Activated CD4-positive, alpha-beta memory T cell treated with anti-CD3 and anti-CD28 coated beads, Interleukin-2, amount 10 ng/mL, durations not matched to agents 7 days and 5 days (primary cell): ENCODE data around the gene HPS4. TPM values are rescaled to one million over a fixed set of nuclear protein-coding genes. Genes with fewer than 3 reads are reported as not detected.
"Not testable (repeated sequence)": the region's sequence is repeated elsewhere in the genome, so short reads cannot be mapped to it uniquely, and the experiment has no call there.

ENCODE experiments used
- CTCF ChIA-PET: fragments of 350-600 bp; sonication (Branson Sonifier 250); formaldehyde crosslinking; loops from one replicate; lab custom pipeline; 2021; ENCODE audit warnings: antibody characterized with exemption, inconsistent platforms; lab: Charles Lee
- POLR2A ChIA-PET: fragments of 350-600 bp; sonication (Branson Sonifier 250); formaldehyde crosslinking; loops from one replicate; lab custom pipeline; 2021; ENCODE audit warnings: antibody characterized with exemption; lab: Charles Lee
- DNase-seq: peaks from one replicate; pipeline ENCODE4 v3.0.0-alpha.2; 2020
- H3K27ac Mint-ChIP-seq: one replicate; pipeline ENCODE4 v1.8.0; 2021; ENCODE audit warnings: mild to moderate bottlenecking, mixed read lengths
- H3K27me3 Mint-ChIP-seq: one replicate; pipeline ENCODE4 v1.8.0; 2021; ENCODE audit warnings: mixed read lengths
- H3K36me3 Mint-ChIP-seq: one replicate; pipeline ENCODE4 v1.8.0; 2021; ENCODE audit warnings: low read depth, mixed read lengths
- H3K4me1 Mint-ChIP-seq: one replicate; pipeline ENCODE4 v1.8.0; 2021; ENCODE audit warnings: mixed read lengths
- H3K4me3 Mint-ChIP-seq: one replicate; pipeline ENCODE4 v1.8.0; 2021; ENCODE audit warnings: mild to moderate bottlenecking, mixed read lengths
- H3K9me3 Mint-ChIP-seq: one replicate; pipeline ENCODE4 v1.8.0; 2021; ENCODE audit warnings: mixed read lengths
- total RNA-seq, 2 experiments: library from RNA; stranded (reverse); gene quantifications; one replicate each; pipeline ENCODE4 v1.2.3, GENCODE V29; 2021

The HPS4 gene
- total RNA-seq, 2 experiments from 2014 or later: 37.3 to 37.6 TPM

DNA sequence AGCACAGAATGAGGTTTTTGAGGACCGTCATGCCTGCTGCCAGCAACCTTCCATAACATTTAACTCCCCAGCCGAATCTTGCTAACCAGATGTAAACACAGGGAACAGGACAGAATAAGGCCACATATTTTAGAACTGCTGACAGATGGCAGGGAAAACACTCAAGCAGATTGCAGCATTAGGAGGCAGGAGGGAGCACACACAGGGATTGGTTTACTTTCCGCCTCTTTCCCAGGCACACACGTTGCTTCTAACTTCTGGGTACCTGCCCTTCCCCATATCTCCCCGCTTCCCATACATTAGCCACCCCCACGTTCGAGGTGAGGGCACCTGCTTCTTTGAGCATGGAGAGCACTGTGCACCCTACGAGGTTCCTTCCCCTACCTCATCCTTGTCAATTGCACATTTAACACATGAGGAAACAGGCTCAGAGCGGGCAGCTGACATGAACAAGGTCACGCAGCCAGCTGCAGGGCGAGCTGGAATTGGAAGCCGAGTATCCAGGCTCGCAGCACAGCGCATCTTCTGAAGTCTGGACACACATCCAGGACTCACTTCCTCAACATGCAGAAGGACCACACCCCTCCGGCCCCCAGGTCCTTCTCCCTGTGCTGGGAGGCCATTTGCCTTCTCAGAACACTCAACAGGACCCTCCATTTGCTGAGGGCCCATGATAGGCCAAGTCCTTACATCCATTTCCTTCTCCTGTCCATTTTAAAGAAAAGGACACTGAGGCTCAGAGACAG, 35.8 kb downstream of the HPS4 start:
- no peak overlapping the region for H3K27ac Mint-ChIP-seq
- no peaks in the 10 kb centered on the region for H3K27me3 Mint-ChIP-seq
- DNase-seq: no peak
- H3K4me3 Mint-ChIP-seq: no peak overlapping the region
- CTCF ChIA-PET: interaction anchor here (1.1 kb wide), 1 partner anchor 15 kb away, joined by 3 read pairs; no protein-coding TSS in a partner anchor
- H3K4me1 Mint-ChIP-seq: no peaks in the 10 kb centered on the region
- peaks cover 26% of the 10 kb centered on the region for H3K36me3 Mint-ChIP-seq
- POLR2A ChIA-PET: interaction anchor here (1.5 kb wide), 1 partner anchor 36 kb away, joined by 5 read pairs; the partner anchor contains the start of genes HPS4 and SRRD
- H3K9me3 Mint-ChIP-seq: no peaks in the 10 kb centered on the region

- POLR2A ChIA-PET: no interaction called here
- CTCF ChIA-PET: interaction anchor here (1.5 kb wide), 1 partner anchor 80 kb away, joined by 7 read pairs; no protein-coding TSS in a partner anchor
- H3K4me3 Mint-ChIP-seq: no peak overlapping the region
- no peak for DNase-seq
- peaks cover 22% of the 10 kb centered on the region for H3K36me3 Mint-ChIP-seq
- no peaks in the 10 kb centered on the region for H3K27me3 Mint-ChIP-seq
- H3K4me1 Mint-ChIP-seq: no peaks in the 10 kb centered on the region
- no peaks in the 10 kb centered on the region for H3K9me3 Mint-ChIP-seq
- no peak overlapping the region for H3K27ac Mint-ChIP-seq
These were observed 36.6 kb downstream of the HPS4 start for GRCh38 chr22:26446808-26447515.

DNA sequence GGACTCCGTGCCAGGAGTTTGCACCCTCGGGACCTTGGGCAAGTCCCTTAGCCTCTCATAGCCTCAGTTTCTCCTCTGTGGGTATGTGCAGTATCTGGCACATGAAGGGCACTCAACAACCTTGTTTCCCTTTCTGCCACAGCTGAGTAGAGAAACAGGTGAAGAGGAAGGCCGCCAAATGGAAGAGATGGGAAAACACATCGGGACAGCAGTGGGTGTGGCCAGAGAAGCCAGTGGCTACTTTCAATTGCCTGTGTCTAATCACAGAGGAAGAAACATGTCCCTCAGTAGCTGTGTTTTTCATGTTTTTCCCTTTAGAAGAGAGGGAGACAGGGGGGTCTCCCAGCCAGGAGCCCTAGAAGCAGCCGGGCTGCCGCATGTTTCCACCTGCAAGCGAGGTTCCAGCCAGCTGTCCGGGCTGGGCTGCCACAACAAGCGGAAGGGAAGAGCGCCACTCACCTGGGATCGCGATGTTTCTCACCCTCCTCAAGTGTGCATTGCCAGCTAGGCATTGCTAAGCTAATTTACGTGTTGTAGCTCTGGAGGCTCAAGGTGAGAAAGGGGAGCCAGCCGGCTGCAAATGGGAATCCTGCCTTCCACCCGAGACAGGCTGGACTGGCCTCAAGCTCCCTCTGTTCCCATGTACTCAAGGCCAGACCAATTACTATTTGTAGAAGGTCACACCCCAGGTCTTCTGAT, 37.9 kb downstream of the HPS4 start:
- Mint-ChIP-seq H3K36me3 (peaks cover 18% of the 10 kb centered on the region), H3K27ac (no peak overlapping the region)
- CTCF ChIA-PET: interaction anchor here (0.7 to 1.5 kb wide), 2 partner anchors 20 to 79 kb away, joined by 3 to 7 read pairs; no protein-coding TSS in a partner anchor

GRCh38 chr22:26444777-26445176, 38.8 kb downstream of the HPS4 start:
- no peaks in the 10 kb centered on the region for H3K27me3 Mint-ChIP-seq
- H3K36me3 Mint-ChIP-seq: peaks cover 18% of the 10 kb centered on the region
- no peak overlapping the region for H3K27ac Mint-ChIP-seq
- H3K9me3 Mint-ChIP-seq: no peaks in the 10 kb centered on the region
- POLR2A ChIA-PET: interaction anchor here (0.9 kb wide), 1 partner anchor 37 kb away, joined by 3 read pairs; no protein-coding TSS in a partner anchor
- no peaks in the 10 kb centered on the region for H3K4me1 Mint-ChIP-seq
- no peak overlapping the region for H3K4me3 Mint-ChIP-seq
- DNase-seq: no peak
- CTCF ChIA-PET: no interaction called here

More for the DNA sequence above, 37.9 kb downstream of the HPS4 start:
- DNase-seq: no peak
- Mint-ChIP-seq H3K9me3 (no peaks in the 10 kb centered on the region), H3K4me3 (no peak overlapping the region), H3K4me1 (no peaks in the 10 kb centered on the region), H3K27me3 (no peaks in the 10 kb centered on the region)
- POLR2A ChIA-PET: no interaction called here

DNA sequence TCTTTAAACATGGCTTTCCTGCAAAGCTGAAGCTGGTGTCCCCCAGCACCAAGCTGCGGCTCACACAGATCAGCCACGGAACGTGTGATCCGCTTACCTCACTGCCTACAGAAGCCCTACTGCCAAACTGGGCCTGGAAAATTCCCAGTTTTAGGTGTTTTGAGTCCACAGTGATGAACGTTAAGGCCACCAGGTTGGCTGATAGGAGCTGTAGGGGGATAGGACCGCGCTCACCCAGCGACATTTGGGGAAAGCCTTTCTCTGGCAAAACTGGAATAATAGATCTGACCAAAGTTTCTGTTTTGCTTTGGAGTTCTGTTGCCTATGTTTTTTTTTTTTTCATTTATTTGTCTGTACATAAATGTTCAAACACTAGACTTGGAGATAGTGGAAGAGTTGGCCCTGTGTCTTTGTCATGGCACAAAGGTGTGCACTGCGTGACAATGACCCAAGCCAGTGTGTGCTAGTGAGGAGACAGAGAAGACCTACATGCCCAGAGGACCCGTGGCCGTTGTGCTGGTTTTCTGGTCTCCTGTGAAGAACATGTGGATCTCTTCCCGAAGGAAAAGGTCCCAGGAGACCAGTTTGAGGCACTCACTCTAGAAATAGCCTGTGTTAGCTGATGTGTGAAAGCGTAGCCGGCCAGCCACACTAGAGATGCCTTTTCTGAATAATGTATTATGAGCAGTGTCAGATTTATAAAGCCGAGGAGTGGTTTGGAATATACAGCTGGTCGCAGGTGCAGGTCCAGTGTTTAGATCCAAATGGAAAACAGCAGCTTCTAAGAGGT, 39.5 kb downstream of the HPS4 start:
- no peak for DNase-seq
- Mint-ChIP-seq H3K4me3 (no peak overlapping the region), H3K4me1 (no peaks in the 10 kb centered on the region), H3K9me3 (no peaks in the 10 kb centered on the region), H3K27ac (no peak overlapping the region), H3K27me3 (no peaks in the 10 kb centered on the region), H3K36me3 (peaks cover 18% of the 10 kb centered on the region)
- ChIA-PET CTCF (no interaction called here), POLR2A (interaction anchor here (0.9 kb wide), 1 partner anchor 38 kb away, joined by 3 read pairs; no protein-coding TSS in a partner anchor)

- ChIA-PET POLR2A (interaction anchor here (1.2 kb wide), 1 partner anchor 25 kb away, joined by 3 read pairs; no protein-coding TSS in a partner anchor), CTCF (no interaction called here)
- H3K9me3 Mint-ChIP-seq: no peaks in the 10 kb centered on the region
- no peak overlapping the region for H3K4me3 Mint-ChIP-seq
- H3K27ac Mint-ChIP-seq: no peak overlapping the region
- peaks cover 18% of the 10 kb centered on the region for H3K36me3 Mint-ChIP-seq
- H3K27me3 Mint-ChIP-seq: no peaks in the 10 kb centered on the region
- H3K4me1 Mint-ChIP-seq: peaks cover 5% of the 10 kb centered on the region
- DNase-seq: no peak
These were observed 41.4 kb downstream of the HPS4 start for GRCh38 chr22:26442086-26442756.

DNA sequence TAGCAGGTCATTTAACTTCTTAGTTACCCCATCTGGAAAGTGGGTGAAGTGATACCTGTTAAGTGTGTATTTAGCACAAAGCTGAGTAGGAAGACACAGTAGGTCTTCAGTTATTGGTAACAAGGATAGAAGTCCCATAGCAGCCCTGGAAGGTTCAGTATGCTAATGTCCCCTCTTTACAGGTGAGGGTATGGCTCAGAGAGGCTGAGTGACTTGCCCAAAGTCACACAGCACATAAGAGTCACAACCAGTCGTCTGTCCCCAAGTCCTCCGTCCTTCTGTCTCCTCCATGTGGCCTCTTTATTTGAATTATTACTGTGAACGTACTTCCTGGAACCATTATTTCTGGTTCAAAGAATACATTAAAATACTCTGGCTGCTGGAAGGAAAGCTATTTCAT, 44.0 kb downstream of the HPS4 start:
- POLR2A ChIA-PET: interaction anchor here (1.6 kb wide), 1 partner anchor 9 kb away, joined by 6 read pairs; no protein-coding TSS in a partner anchor

DNA sequence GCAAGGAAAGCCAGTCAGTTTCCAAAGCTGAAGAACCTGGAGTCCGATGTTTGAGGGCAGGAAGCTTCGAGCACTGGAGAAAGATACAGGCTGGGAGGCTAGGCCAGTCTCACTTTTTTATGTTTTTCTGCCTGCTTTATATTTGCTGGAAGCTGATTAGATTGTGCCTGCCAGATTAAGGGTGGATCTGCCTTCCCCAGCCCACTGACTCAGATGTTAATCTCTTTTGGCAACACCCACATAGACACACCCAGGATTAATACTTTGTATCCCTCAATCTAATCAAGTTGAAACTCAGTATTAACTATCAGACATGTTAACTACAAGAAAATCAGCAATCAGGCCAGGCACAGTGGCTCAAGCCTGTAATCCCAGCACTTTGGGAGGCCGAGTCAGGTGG, 44.8 kb downstream of the HPS4 start:
- DNase-seq, H3K4me3 Mint-ChIP-seq, POLR2A ChIA-PET, H3K27ac Mint-ChIP-seq, CTCF ChIA-PET, H3K9me3 Mint-ChIP-seq, H3K27me3 Mint-ChIP-seq: not testable (repeated sequence)
- peaks cover 29% of the 10 kb centered on the region for H3K4me1 Mint-ChIP-seq
- peaks cover 27% of the 10 kb centered on the region for H3K36me3 Mint-ChIP-seq

More for the DNA sequence above, 44.0 kb downstream of the HPS4 start:
- CTCF ChIA-PET: no interaction called here
- H3K27ac Mint-ChIP-seq: no peak overlapping the region
- H3K4me1 Mint-ChIP-seq: peaks cover 29% of the 10 kb centered on the region
- H3K27me3 Mint-ChIP-seq: no peaks in the 10 kb centered on the region
- H3K9me3 Mint-ChIP-seq: no peaks in the 10 kb centered on the region
- no peak overlapping the region for H3K4me3 Mint-ChIP-seq
- DNase-seq: no peak
- H3K36me3 Mint-ChIP-seq: peaks cover 20% of the 10 kb centered on the region

DNA sequence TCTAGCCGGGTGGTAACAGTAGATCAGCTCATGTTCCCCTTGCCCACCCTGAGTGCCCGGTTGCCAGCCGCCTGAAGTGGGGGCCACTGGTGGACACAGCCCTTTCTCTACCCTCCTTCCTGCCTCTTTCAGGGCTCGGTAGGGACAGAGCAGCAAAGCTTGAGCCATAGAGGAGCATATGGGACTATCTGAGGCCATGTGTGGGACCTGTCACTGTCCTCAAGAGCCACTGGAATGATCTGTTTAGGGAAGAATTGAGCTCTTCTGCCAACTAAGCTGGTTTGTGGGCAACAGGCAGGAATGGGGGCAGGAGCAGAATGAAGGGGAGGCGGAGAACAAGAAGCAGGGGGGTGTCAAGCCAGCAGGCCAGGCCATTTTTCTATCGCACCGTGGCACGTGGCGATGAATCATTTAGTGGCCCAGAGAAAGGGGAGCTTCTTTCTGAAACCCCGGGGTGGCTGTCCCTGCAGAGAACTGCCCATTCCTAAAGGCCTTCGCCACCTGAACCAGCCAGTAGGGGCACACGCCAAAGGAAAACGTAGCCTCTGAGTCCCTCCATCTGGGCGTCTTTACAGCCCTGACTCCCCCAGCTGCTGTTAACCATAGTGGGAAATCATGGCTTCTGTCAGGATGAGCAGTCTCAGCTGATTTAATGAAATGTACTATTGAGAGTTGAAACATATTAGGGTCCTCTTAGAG, 45.7 kb downstream of the HPS4 start:
- H3K9me3 Mint-ChIP-seq: no peaks in the 10 kb centered on the region
- no peak overlapping the region for H3K27ac Mint-ChIP-seq
- CTCF ChIA-PET: interaction anchor here (1.3 kb wide), 1 partner anchor 73 kb away, joined by 4 read pairs; no protein-coding TSS in a partner anchor

GRCh38 chr22:26436903-26437515, 46.6 kb downstream of the HPS4 start:
- Mint-ChIP-seq H3K36me3 (peaks cover 26% of the 10 kb centered on the region), H3K27ac (no peak overlapping the region), H3K4me3 (no peak overlapping the region), H3K4me1 (peaks cover 40% of the 10 kb centered on the region), H3K9me3 (no peaks in the 10 kb centered on the region), H3K27me3 (no peaks in the 10 kb centered on the region)
- no peak for DNase-seq
- ChIA-PET CTCF (interaction anchor here (1.3 kb wide), 1 partner anchor 72 kb away, joined by 4 read pairs; no protein-coding TSS in a partner anchor), POLR2A (interaction anchor here (0.6 to 1.4 kb wide), 2 partner anchors 9 to 106 kb away, joined by 3 to 4 read pairs; no protein-coding TSS in a partner anchor)

More for the DNA sequence above, 45.7 kb downstream of the HPS4 start:
- DNase-seq: no peak
- no peak overlapping the region for H3K4me3 Mint-ChIP-seq
- peaks cover 29% of the 10 kb centered on the region for H3K36me3 Mint-ChIP-seq
- POLR2A ChIA-PET: interaction anchor here (1.4 kb wide), 1 partner anchor 9 kb away, joined by 4 read pairs; no protein-coding TSS in a partner anchor
- peaks cover 32% of the 10 kb centered on the region for H3K4me1 Mint-ChIP-seq
- no peaks in the 10 kb centered on the region for H3K27me3 Mint-ChIP-seq
